ENCODE measurements around the gene NMNAT1.

DNA sequence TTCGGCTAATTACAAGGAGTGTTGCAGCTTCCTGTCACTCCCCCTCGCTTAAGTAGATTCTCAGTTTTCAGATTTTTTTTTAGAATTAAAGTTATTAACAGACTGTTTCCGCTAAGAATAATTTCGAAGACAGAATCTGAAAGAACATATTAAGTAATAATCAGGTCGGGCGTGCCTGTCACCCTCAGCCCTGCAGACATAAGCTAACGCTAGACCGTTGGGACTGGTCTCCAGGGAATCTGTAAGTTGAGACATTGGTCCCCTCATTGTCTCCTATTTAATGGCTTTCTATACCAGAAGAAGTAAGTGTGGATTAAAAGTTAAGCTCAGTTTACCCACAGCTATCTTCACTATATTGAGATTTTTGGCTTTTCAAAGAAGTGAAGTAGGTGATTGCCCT lies 14.5 kb downstream of the NMNAT1 start:
- TF ChIP-seq, protein P1, sequence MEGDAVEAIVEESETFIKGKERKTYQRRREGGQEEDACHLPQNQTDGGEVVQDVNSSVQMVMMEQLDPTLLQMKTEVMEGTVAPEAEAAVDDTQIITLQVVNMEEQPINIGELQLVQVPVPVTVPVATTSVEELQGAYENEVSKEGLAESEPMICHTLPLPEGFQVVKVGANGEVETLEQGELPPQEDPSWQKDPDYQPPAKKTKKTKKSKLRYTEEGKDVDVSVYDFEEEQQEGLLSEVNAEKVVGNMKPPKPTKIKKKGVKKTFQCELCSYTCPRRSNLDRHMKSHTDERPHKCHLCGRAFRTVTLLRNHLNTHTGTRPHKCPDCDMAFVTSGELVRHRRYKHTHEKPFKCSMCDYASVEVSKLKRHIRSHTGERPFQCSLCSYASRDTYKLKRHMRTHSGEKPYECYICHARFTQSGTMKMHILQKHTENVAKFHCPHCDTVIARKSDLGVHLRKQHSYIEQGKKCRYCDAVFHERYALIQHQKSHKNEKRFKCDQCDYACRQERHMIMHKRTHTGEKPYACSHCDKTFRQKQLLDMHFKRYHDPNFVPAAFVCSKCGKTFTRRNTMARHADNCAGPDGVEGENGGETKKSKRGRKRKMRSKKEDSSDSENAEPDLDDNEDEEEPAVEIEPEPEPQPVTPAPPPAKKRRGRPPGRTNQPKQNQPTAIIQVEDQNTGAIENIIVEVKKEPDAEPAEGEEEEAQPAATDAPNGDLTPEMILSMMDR (IDR thresholded peaks at IDR 0.05; ENCODE audit: low read depth, low read length, poor library complexity, severe bottlenecking) = no peak
- no peak for TF ChIP-seq EZH2phosphoT487 (IDR thresholded peaks at IDR 0.05; ENCODE audit: borderline replicate concordance, low read length)
